Right ventricle myocardium superior (tissue), 1 donor: ENCODE results near the gene ADAM20. TPM values are rescaled to one million over a fixed set of nuclear protein-coding genes. Genes with fewer than 3 reads are reported as not detected.
"Not testable (repeated sequence)": the region's sequence is repeated elsewhere in the genome, so short reads cannot be mapped to it uniquely, and the experiment has no call there.

Source experiments
- ATAC-seq: fragments of 200-7000 bp; cut with Tn5 transposase; one replicate; pipeline ENCODE4 v1.9.1; 2020; ENCODE audit warnings: mild to moderate bottlenecking; ENCODE audit not compliant: poor library complexity
- DNase-seq: peaks from one replicate; pipeline ENCODE4 v3.0.0-alpha.2; 2020
- intact Hi-C: fragments of 100-400 bp; cut with DNase I; formaldehyde crosslinking; loops from one replicate; pipeline ENCODE4 v1.11.2; 2022
- long read RNA-seq: library from polyadenylated mRNA; unstranded; transcript quantifications from one replicate; pipeline ENCODE4 v2.0.0, GENCODE V29; 2021
- total RNA-seq: library from RNA; stranded (reverse); fragmentation: NEBNext Ultra II Directional; extraction: Animal tissue kit (Norgen Biotek cat#: 25700); gene quantifications from one replicate; pipeline ENCODE4 v1.2.1, GENCODE V29; 2021
- donor health status: DM: no; HTN: yes; CAD: no; lungs with severe emphysema.

Gene ADAM20
- total RNA-seq, result 0.40 TPM
- long read RNA-seq, result 0 reads

- no peak for DNase-seq
- ATAC-seq, result no peak
- intact Hi-C loops, result no loop called here
Measured at GRCh38 chr14:70534904-70535303, at the start of gene ADAM20. Gene ADAM20, minus strand, starts transcription at chr14:70535004. Its CDS starts 10,247 bp downstream, at chr14:70524757.

GRCh38 chr14:70576891-70577290 lies 42.1 kb upstream of the ADAM20 start:
- intact Hi-C loops, result no loop called here
- DNase-seq (no peak), ATAC-seq (no peak)

GRCh38 chr14:70573050-70573449 lies 38.2 kb upstream of the ADAM20 start:
- no peak for DNase-seq
- intact Hi-C loops, result no loop called here
- no peak for ATAC-seq

- ATAC-seq, result no peak
Measured at GRCh38 chr14:70571139-70571538, 36.3 kb upstream of the ADAM20 start.

GRCh38 chr14:70567791-70568190 lies 33.0 kb upstream of the ADAM20 start:
- intact Hi-C loops, result no loop called here
- DNase-seq (no peak), ATAC-seq (peak; percentile 48)

More at GRCh38 chr14:70571139-70571538, 36.3 kb upstream of the ADAM20 start:
- intact Hi-C loops, result no loop called here
- DNase-seq, result no peak

GRCh38 chr14:70563869-70564268 lies 29.1 kb upstream of the ADAM20 start:
- ATAC-seq (peak; percentile 92), DNase-seq (peak; percentile 56)
- intact Hi-C loops, result no loop called here

- intact Hi-C loops, result no loop called here
- DNase-seq (no peak), ATAC-seq (no peak)
Measured at GRCh38 chr14:70563417-70563816, 28.6 kb upstream of the ADAM20 start.

GRCh38 chr14:70558356-70558755 lies 23.6 kb upstream of the ADAM20 start:
- intact Hi-C loops, result no loop called here
- ATAC-seq, result no peak
- DNase-seq, result no peak

GRCh38 chr14:70555890-70556289 lies 21.1 kb upstream of the ADAM20 start:
- ATAC-seq (peak; percentile 69), DNase-seq (peak; percentile 47)
- intact Hi-C loops, result no loop called here

- intact Hi-C loops, result no loop called here
- DNase-seq (no peak), ATAC-seq (no peak)
Measured at GRCh38 chr14:70538087-70538486, 3.3 kb upstream of the ADAM20 start.

GRCh38 chr14:70536830-70537229 lies 2.0 kb upstream of the ADAM20 start:
- no peak for DNase-seq
- ATAC-seq, result no peak
- intact Hi-C loops, result no loop called here

GRCh38 chr14:70530417-70530816 lies 4.4 kb downstream of the ADAM20 start:
- no peak for DNase-seq
- intact Hi-C loops, result no loop called here
- no peak for ATAC-seq

- DNase-seq (no peak), ATAC-seq (no peak)
- intact Hi-C loops, result no loop called here
Measured at GRCh38 chr14:70527501-70528105, 7.2 kb downstream of the ADAM20 start.

- DNase-seq, result no peak
- intact Hi-C loops, result no loop called here
Measured at GRCh38 chr14:70525691-70526090, 9.1 kb downstream of the ADAM20 start.

GRCh38 chr14:70515811-70516210 lies 19.0 kb downstream of the ADAM20 start:
- ATAC-seq (no peak), DNase-seq (no peak)
- intact Hi-C loops, result no loop called here

More at GRCh38 chr14:70525691-70526090, 9.1 kb downstream of the ADAM20 start:
- no peak for ATAC-seq

- intact Hi-C loops, result no loop called here
- ATAC-seq (no peak), DNase-seq (no peak)
Measured at GRCh38 chr14:70514168-70515069, 20.4 kb downstream of the ADAM20 start.

- ATAC-seq (no peak), DNase-seq (no peak)
- intact Hi-C loops, result no loop called here
Measured at GRCh38 chr14:70498191-70498590, 36.6 kb downstream of the ADAM20 start.

- ATAC-seq (no peak), DNase-seq (no peak)
- intact Hi-C loops, result no loop called here
Measured at GRCh38 chr14:70489579-70490200, 45.1 kb downstream of the ADAM20 start.

GRCh38 chr14:70477356-70478105 lies 57.3 kb downstream of the ADAM20 start:
- DNase-seq, intact Hi-C loops, ATAC-seq: not testable (repeated sequence)
